ENCODE data around the gene RIMS1.

GRCh38 chr6:72111611-72112010 is 225.3 kb downstream of the RIMS1 start:
- TF ChIP-seq CTCF (IDR thresholded peaks at IDR 0.05) (no peak), POLR2A (IDR thresholded peaks at IDR 0.05) (no peak)
